OCI-LY3 (cell line): ENCODE data around the gene TJP3.

ENCODE experiments used
- CTCF ChIP-seq: fragments of 200-600, 300-600 bp; sonication (generic); IDR thresholded peaks from 2 replicates; pipeline ENCODE4 v1.5.1; 2014; ENCODE audit warnings: antibody characterized with exemption, low read length, low read depth
- EZH2phosphoT487 ChIP-seq: fragments of 200-600 bp; shearing (Covaris generic); IDR thresholded peaks from 2 replicates; pipeline ENCODE4 v1.6.1; 2018; ENCODE audit warnings: antibody characterized with exemption, mixed run types, low read depth

- no peak for TF ChIP-seq CTCF
- no peak for TF ChIP-seq EZH2phosphoT487
These were observed 65.8 kb downstream of the TJP3 start for GRCh38 chr19:3773814-3774515.
